ENCODE results near the gene SFRP5. TPM values are rescaled to one million over a fixed set of nuclear protein-coding genes. Genes with fewer than 3 reads are reported as not detected.

SFRP5 gene
- total and polyA plus RNA-seq, 2 of the 13 experiments (the other 11 are each of a cell fraction or from before 2014, with no cell fraction given), result 0.32 to 1.7 TPM

DNA sequence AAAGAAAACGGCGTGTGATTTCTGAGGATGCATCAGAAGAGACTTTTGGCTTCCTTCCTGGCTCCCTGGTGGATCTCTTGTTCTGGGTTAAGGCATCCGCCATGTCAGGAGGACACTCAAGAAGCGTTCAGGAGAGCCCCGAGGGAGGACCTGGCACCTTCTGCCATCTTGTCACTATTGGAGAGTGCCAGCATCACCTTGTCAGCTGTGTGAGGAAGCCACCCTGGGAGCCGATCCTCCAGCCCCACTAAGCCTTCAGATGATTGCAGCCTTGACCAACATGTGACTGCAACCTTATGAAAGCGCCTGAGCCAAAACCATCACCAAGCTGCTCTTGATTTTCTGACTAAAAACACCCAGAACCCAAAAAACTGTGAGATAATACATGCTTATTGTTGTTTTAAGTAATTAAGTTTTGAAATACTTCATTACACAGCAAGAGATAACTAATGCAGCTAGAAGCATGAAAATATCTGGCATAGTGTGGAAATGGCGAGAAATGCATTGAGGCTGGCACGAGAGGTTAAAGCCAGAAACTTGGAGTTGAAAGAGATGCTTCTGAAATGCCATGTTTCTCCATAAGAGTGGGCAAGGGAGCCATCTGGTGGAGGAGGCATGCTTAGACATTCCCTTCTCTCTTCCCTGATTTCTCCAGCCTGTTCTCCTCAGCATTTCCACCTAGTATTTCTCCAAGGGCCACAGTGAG lies 40.3 kb downstream of the SFRP5 start (continued):
- no peak for TF ChIP-seq ZNF775 (CRISPR knock-in tag; IDR thresholded peaks at IDR 0.05; ENCODE audit: borderline replicate concordance)
- TF ChIP-seq KAT8 (CRISPR knock-in tag; IDR thresholded peaks at IDR 0.05), result no peak
- no peak for TF ChIP-seq ZC3H4 (CRISPR knock-in tag; IDR thresholded peaks at IDR 0.05; ENCODE audit: borderline replicate concordance)
- TF ChIP-seq ZNF34 (CRISPR knock-in tag; IDR thresholded peaks at IDR 0.05; ENCODE audit: borderline replicate concordance), result no peak
- peak; percentile 89 for TF ChIP-seq RAD21 (CRISPR knock-in tag; IDR thresholded peaks at IDR 0.05)
- no peak for TF ChIP-seq ONECUT2 (CRISPR knock-in tag; IDR thresholded peaks at IDR 0.05)
- TF ChIP-seq NFYB (CRISPR knock-in tag; IDR thresholded peaks at IDR 0.05), result no peak
- no peak for TF ChIP-seq FOXO1 (CRISPR knock-in tag; IDR thresholded peaks at IDR 0.05)
- TF ChIP-seq TAF1 (CRISPR knock-in tag; IDR thresholded peaks at IDR 0.05), result no peak
- TF ChIP-seq JDP2 (CRISPR knock-in tag; IDR thresholded peaks at IDR 0.05; ENCODE audit: borderline replicate concordance), result no peak
- TF ChIP-seq, protein P1, sequence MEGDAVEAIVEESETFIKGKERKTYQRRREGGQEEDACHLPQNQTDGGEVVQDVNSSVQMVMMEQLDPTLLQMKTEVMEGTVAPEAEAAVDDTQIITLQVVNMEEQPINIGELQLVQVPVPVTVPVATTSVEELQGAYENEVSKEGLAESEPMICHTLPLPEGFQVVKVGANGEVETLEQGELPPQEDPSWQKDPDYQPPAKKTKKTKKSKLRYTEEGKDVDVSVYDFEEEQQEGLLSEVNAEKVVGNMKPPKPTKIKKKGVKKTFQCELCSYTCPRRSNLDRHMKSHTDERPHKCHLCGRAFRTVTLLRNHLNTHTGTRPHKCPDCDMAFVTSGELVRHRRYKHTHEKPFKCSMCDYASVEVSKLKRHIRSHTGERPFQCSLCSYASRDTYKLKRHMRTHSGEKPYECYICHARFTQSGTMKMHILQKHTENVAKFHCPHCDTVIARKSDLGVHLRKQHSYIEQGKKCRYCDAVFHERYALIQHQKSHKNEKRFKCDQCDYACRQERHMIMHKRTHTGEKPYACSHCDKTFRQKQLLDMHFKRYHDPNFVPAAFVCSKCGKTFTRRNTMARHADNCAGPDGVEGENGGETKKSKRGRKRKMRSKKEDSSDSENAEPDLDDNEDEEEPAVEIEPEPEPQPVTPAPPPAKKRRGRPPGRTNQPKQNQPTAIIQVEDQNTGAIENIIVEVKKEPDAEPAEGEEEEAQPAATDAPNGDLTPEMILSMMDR (CRISPR knock-in tag; IDR thresholded peaks at IDR 0.05), result peak; percentile 94
- no peak for TF ChIP-seq MED8 (CRISPR knock-in tag; IDR thresholded peaks at IDR 0.05; ENCODE audit: insufficient replicate concordance)
- no peak for TF ChIP-seq GTF3A (CRISPR knock-in tag; conservative IDR thresholded peaks at IDR 0.05)
- TF ChIP-seq, protein P2, sequence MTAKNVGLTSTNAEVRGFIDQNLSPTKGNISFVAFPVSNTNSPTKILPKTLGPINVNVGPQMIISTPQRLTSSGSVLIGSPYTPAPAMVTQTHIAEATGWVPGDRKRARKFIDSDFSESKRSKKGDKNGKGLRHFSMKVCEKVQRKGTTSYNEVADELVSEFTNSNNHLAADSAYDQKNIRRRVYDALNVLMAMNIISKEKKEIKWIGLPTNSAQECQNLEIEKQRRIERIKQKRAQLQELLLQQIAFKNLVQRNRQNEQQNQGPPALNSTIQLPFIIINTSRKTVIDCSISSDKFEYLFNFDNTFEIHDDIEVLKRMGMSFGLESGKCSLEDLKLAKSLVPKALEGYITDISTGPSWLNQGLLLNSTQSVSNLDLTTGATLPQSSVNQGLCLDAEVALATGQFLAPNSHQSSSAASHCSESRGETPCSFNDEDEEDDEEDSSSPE (CRISPR knock-in tag; IDR thresholded peaks at IDR 0.05), result no peak
- no peak for TF ChIP-seq ZNF737 (CRISPR knock-in tag; IDR thresholded peaks at IDR 0.05; ENCODE audit: borderline replicate concordance)
- no peak for TF ChIP-seq RARA (CRISPR knock-in tag; IDR thresholded peaks at IDR 0.05)
- no peak for TF ChIP-seq MTA1 (CRISPR knock-in tag; IDR thresholded peaks at IDR 0.05; ENCODE audit: borderline replicate concordance)
- TF ChIP-seq RXRB (CRISPR knock-in tag; IDR thresholded peaks at IDR 0.05; ENCODE audit: borderline replicate concordance), result 0 out of 2 replicates have a peak, but pooled peaks have one; percentile 12
- TF ChIP-seq ZNF7 (CRISPR knock-in tag; IDR thresholded peaks at IDR 0.05), result no peak
- no peak for TF ChIP-seq NCOA1 (CRISPR knock-in tag; IDR thresholded peaks at IDR 0.05)
- no peak for TF ChIP-seq MED1 (CRISPR knock-in tag; IDR thresholded peaks at IDR 0.05)
- TF ChIP-seq, protein P3, sequence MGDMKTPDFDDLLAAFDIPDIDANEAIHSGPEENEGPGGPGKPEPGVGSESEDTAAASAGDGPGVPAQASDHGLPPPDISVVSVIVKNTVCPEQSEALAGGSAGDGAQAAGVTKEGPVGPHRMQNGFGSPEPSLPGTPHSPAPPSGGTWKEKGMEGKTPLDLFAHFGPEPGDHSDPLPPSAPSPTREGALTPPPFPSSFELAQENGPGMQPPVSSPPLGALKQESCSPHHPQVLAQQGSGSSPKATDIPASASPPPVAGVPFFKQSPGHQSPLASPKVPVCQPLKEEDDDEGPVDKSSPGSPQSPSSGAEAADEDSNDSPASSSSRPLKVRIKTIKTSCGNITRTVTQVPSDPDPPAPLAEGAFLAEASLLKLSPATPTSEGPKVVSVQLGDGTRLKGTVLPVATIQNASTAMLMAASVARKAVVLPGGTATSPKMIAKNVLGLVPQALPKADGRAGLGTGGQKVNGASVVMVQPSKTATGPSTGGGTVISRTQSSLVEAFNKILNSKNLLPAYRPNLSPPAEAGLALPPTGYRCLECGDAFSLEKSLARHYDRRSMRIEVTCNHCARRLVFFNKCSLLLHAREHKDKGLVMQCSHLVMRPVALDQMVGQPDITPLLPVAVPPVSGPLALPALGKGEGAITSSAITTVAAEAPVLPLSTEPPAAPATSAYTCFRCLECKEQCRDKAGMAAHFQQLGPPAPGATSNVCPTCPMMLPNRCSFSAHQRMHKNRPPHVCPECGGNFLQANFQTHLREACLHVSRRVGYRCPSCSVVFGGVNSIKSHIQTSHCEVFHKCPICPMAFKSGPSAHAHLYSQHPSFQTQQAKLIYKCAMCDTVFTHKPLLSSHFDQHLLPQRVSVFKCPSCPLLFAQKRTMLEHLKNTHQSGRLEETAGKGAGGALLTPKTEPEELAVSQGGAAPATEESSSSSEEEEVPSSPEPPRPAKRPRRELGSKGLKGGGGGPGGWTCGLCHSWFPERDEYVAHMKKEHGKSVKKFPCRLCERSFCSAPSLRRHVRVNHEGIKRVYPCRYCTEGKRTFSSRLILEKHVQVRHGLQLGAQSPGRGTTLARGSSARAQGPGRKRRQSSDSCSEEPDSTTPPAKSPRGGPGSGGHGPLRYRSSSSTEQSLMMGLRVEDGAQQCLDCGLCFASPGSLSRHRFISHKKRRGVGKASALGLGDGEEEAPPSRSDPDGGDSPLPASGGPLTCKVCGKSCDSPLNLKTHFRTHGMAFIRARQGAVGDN (CRISPR knock-in tag; IDR thresholded peaks at IDR 0.05), result no peak
- TF ChIP-seq SMC3 (IDR thresholded peaks at IDR 0.05; ENCODE audit: low read length), result peak; percentile 95
- TF ChIP-seq ZNF335 (CRISPR knock-in tag; IDR thresholded peaks at IDR 0.05), result no peak
- no peak for TF ChIP-seq PAF1 (CRISPR knock-in tag; IDR thresholded peaks at IDR 0.05)
- peak; percentile 78 for TF ChIP-seq TEAD3 (CRISPR knock-in tag; optimal IDR thresholded peaks at IDR 0.05; ENCODE audit: borderline replicate concordance)
